ENCODE results near the gene SPTAN1.

- TF ChIP-seq GLIS3 (CRISPR knock-in tag; IDR thresholded peaks at IDR 0.05), result no peak
- no peak for TF ChIP-seq ARNTL (CRISPR knock-in tag; IDR thresholded peaks at IDR 0.05; ENCODE audit: borderline replicate concordance, low read depth)
These were observed 80.7 kb downstream of the SPTAN1 start for GRCh38 chr9:128633057-128633456.

Data from SK-N-SH treated with all-trans-retinoic acid at 6 μM for 48 hours (cell line).